HepG2 (cell line): Measurements from ENCODE around the gene CDK5R1. TPM values are rescaled to one million over a fixed set of nuclear protein-coding genes. Genes with fewer than 3 reads are reported as not detected.
A peak's percentile ranks its signal among the peaks of the same experiment; 100 is the strongest.

Experiments used
- ATAC-seq: fragments of 200-7000 bp; cut with Tn5 transposase; 3 replicates; pipeline ENCODE4 v1.9.1; 2020; ENCODE audit warnings: mild to moderate bottlenecking, moderate library complexity
- BruUV-seq: library from RNA; stranded (reverse); fragments of 400-500 nt; replicated peaks from 2 replicates; lab custom pipeline; 2021; lab: Mats Ljungman, UMichigan
- CTCF ChIA-PET: fragments of 300-600 bp; formaldehyde crosslinking; extraction: SDS; loops from one replicate; lab custom pipeline; 2021; ENCODE audit warnings: low total read pairs, inconsistent platforms, low intra/inter-chr PET ratio; lab: Yijun Ruan, JAX
- POLR2A ChIA-PET: fragments of 350-600 bp; sonication (Branson Sonifier 250); formaldehyde crosslinking; loops from one replicate; lab custom pipeline; 2020; ENCODE audit warnings: antibody characterized with exemption, inconsistent platforms; lab: Yijun Ruan, JAX
- DNase-seq: peaks from one replicate; pipeline ENCODE4 v3.0.0-alpha.2; 2015; ENCODE audit warnings: low spot score
- FAIRE-seq: peaks from 3 replicates; lab custom pipeline; 2011; peaks lifted over from hg19 to GRCh38; lab: Jason Lieb, UNC
- H2AFZ ChIP-seq: one replicate; pipeline ENCODE4 v1.6.1; 2011; ENCODE audit warnings: low read length, inconsistent platforms
- H3K27ac ChIP-seq: fragments of 300-600 bp; 3 replicates; pipeline ENCODE4 v1.8.0; 2011; ENCODE audit warnings: mixed run types, mild to moderate bottlenecking, mixed read lengths, low read length, inconsistent platforms; ENCODE audit not compliant: insufficient read depth; ENCODE audit errors: extremely low read length
- H3K27me3 ChIP-seq, 2 experiments: fragments of 200-600 bp in 1 of 2; 2 replicates in 1 of 2; 3 replicates in 1 of 2; pipeline versions ENCODE4 v1.6.0 to v1.8.0; 2011; ENCODE audit warnings: low read length in 2 of 2, mild to moderate bottlenecking in 2 of 2, moderate library complexity in 2 of 2, inconsistent platforms in 1 of 2; ENCODE audit not compliant: insufficient read depth in 2 of 2, control insufficient read depth in 1 of 2
- H3K36me3 ChIP-seq, 2 experiments: fragments of 200-600 bp in 1 of 2; replicated peaks in 1 of 2; 2 replicates in 1 of 2; 3 replicates in 1 of 2; pipeline versions ENCODE4 v1.5.1 to v1.8.0; 2011; ENCODE audit warnings: low read length in 2 of 2, inconsistent platforms in 1 of 2; ENCODE audit not compliant: insufficient read depth in 2 of 2, control insufficient read depth in 1 of 2
- H3K4me1 ChIP-seq: 2 replicates; pipeline ENCODE4 v1.5.1; 2012; ENCODE audit warnings: low read length, inconsistent platforms; ENCODE audit not compliant: insufficient read depth
- H3K4me2 ChIP-seq: 2 replicates; pipeline ENCODE4 v1.6.0; 2011; ENCODE audit warnings: low read depth, low read length, inconsistent platforms
- H3K4me3 ChIP-seq, 3 experiments: fragments of 200-600 bp in 1 of 3; sonication (generic), shearing (Covaris generic) in 1 of 3; replicated peaks in 1 of 3; 2 replicates each; pipeline ENCODE4 v1.5.1; 2011 to 2016; ENCODE audit warnings: low read length in 3 of 3, inconsistent platforms in 2 of 3, low read depth in 2 of 3, mild to moderate bottlenecking in 2 of 3, control low read depth in 1 of 3, mixed read lengths in 1 of 3; ENCODE audit not compliant: insufficient read depth in 1 of 3
- H3K79me2 ChIP-seq: one replicate; pipeline ENCODE4 v1.6.1; 2011; ENCODE audit warnings: low read length, inconsistent platforms; ENCODE audit not compliant: insufficient read depth
- H3K9ac ChIP-seq: 2 replicates; pipeline ENCODE4 v1.6.0; 2011; ENCODE audit warnings: mild to moderate bottlenecking, low read depth, low read length, inconsistent platforms; ENCODE audit not compliant: insufficient read depth
- H3K9me3 ChIP-seq: 2 replicates; pipeline ENCODE4 v1.5.1; 2012; ENCODE audit warnings: mild to moderate bottlenecking, low read length
- H4K20me1 ChIP-seq: 2 replicates; pipeline ENCODE4 v1.6.0; 2011; ENCODE audit warnings: inconsistent platforms, mild to moderate bottlenecking, low read length, moderate library complexity; ENCODE audit not compliant: insufficient read depth
- BCL6 ChIP-seq: IDR thresholded peaks from 2 replicates; pipeline ENCODE4 v1.6.1; 2016; ENCODE audit warnings: missing genetic modification reagents, missing compliant biosample characterization
- HNRNPUL1 ChIP-seq: fragments of 200-400 bp; formaldehyde crosslinking; IDR thresholded peaks from 2 replicates; pipeline ENCODE4 v1.6.1; 2017; ENCODE audit warnings: low read depth, mild to moderate bottlenecking, low read length, moderate library complexity
- MAFG ChIP-seq: sonication (generic); formaldehyde crosslinking; IDR thresholded peaks from 2 replicates; pipeline ENCODE4 v1.5.1; 2020; ENCODE audit warnings: mild to moderate bottlenecking, missing genetic modification reagents
- NFKB2 ChIP-seq: sonication (generic); formaldehyde crosslinking; IDR thresholded peaks from 2 replicates; pipeline ENCODE4 v1.4.0; 2020; ENCODE audit warnings: missing genetic modification reagents, borderline replicate concordance
- RAD21 ChIP-seq: fragments of 450-650 bp; formaldehyde crosslinking; IDR thresholded peaks from 2 replicates; pipeline ENCODE4 v1.5.0; 2020; ENCODE audit warnings: mild to moderate bottlenecking
- SNAPC2 ChIP-seq: sonication (generic); formaldehyde crosslinking; IDR thresholded peaks from 2 replicates; pipeline ENCODE4 v1.8.1; 2022; ENCODE audit warnings: mild to moderate bottlenecking, missing genetic modification reagents
- SRSF4 ChIP-seq: fragments of 200-400 bp; formaldehyde crosslinking; IDR thresholded peaks from one replicate; pipeline ENCODE4 v1.6.1; 2018; ENCODE audit warnings: mild to moderate bottlenecking, low read depth, low read length, moderate library complexity; ENCODE audit not compliant: poor library complexity, severe bottlenecking
- ZC3H13 ChIP-seq: sonication (generic); formaldehyde crosslinking; IDR thresholded peaks from 2 replicates; pipeline ENCODE4 v1.8.1; 2023; ENCODE audit warnings: mild to moderate bottlenecking, missing genetic modification reagents, moderate library complexity
- ZKSCAN5 ChIP-seq: sonication (generic); formaldehyde crosslinking; IDR thresholded peaks from 2 replicates; pipeline ENCODE4 v1.5.1; 2020; ENCODE audit warnings: mild to moderate bottlenecking, missing genetic modification reagents
- ZNF678 ChIP-seq: sonication (generic); formaldehyde crosslinking; IDR thresholded peaks from 2 replicates; pipeline ENCODE4 v1.4.0; 2020; ENCODE audit warnings: mild to moderate bottlenecking, missing genetic modification reagents
- ZNF788 ChIP-seq: sonication (generic); formaldehyde crosslinking; IDR thresholded peaks from 2 replicates; pipeline ENCODE4 v1.5.0; 2020; ENCODE audit warnings: mild to moderate bottlenecking, missing genetic modification reagents, borderline replicate concordance
- WGBS: methylation state at CpG from one replicate; pipeline ENCODE4 v1.1.6; 2017; ENCODE audit warnings: low lambda C conversion rate; 5-methylcytosine and 5-hydroxymethylcytosine counted together
- in situ Hi-C: cut with HindIII; loops from 2 replicates; pipeline ENCODE4 v1.10.0; 2017; ENCODE audit warnings: low pct_unique_long_range_greater_than_20kb; ENCODE audit not compliant: extremely low pct_ligation_motif_present
- intact Hi-C: fragments of 100-400 bp; cut with micrococcal nuclease; formaldehyde crosslinking; loops from one replicate; pipeline ENCODE4 v1.10.0; 2022; ENCODE audit not compliant: unreplicated experiment
- polyA plus RNA-seq, 8 experiments: library from polyadenylated mRNA; depleted of rRNA in 3 of 8; stranded (reverse) in 7 of 8; unstranded in 1 of 8; fragments of >200 nt; fragmentation: Illumina TruSeq in 4 of 8; extraction: Trizol in 4 of 8; gene quantifications; 2 replicates each; pipeline versions ENCODE4 v1.2.1 to v1.2.3, GENCODE V29; 2011 to 2016; ENCODE audit warnings: low read depth in 4 of 8, missing spikeins in 1 of 8, mixed read lengths in 1 of 8; ENCODE audit not compliant: insufficient read depth in 1 of 8
- total RNA-seq, 5 experiments: library from RNA; depleted of rRNA; stranded (reverse); fragments of >200 nt; fragmentation: Illumina TruSeq; extraction: Trizol; gene quantifications; 2 replicates each; pipeline ENCODE4 v1.2.3, GENCODE V29; 2016; ENCODE audit warnings: low read depth in 1 of 5
- TF ChIP-seq, protein P1 (sequence below): IDR thresholded peaks from 2 replicates; pipeline ENCODE4 v1.6.1; 2016; ENCODE audit warnings: low read depth
- TF ChIP-seq, protein P2 (sequence below): sonication (generic); formaldehyde crosslinking; IDR thresholded peaks from 2 replicates; pipeline ENCODE4 v1.5.0; 2020; ENCODE audit warnings: mild to moderate bottlenecking, missing genetic modification reagents, borderline replicate concordance
- TF ChIP-seq, protein P3 (sequence below): sonication (generic); formaldehyde crosslinking; IDR thresholded peaks from 2 replicates; pipeline ENCODE4 v1.4.0; 2020; ENCODE audit warnings: missing genetic modification reagents

The CDK5R1 gene
- total and polyA plus RNA-seq, 2 of the 13 experiments (the other 11 are each of a cell fraction or from before 2014, with no cell fraction given), result 1.1 to 3.9 TPM

GRCh38 chr17:32444301-32445073 is 42.3 kb upstream of the CDK5R1 start, which contains the start of gene PSMD11:
Gene PSMD11 (plus strand): TSS chr17:32444510. CDS start chr17:32444524, 14 bp downstream.
- ChIA-PET CTCF (interaction anchor here (1.5 kb wide), 1 partner anchor 17 kb away, joined by 4 read pairs; no protein-coding TSS in a partner anchor), POLR2A (interaction anchor here (0.8 to 1.7 kb wide), 9 partner anchors 9 to 104 kb away, joined by 3 to 13 read pairs (median 4); partner anchors contain the start of gene CDK5R1)
- WGBS, result 0% methylated on average over 1 of the region's 74 CpGs
- no peaks in the 10 kb centered on the region for H3K9me3 ChIP-seq
- H3K27me3 ChIP-seq, result no peaks in the 10 kb centered on the region
- peak within 1 kb of the TSS; percentile 81 to 97 (median 88) for H3K4me3 ChIP-seq
- intact Hi-C loops (no loop called here), in situ Hi-C loops (no loop called here)
- peaks cover 2 to 13% of the 10 kb centered on the region in 2 experiments; a peak in 4 of 5 replicates for H3K36me3 ChIP-seq
- H3K4me1 ChIP-seq, result peaks cover 58% of the 10 kb centered on the region
- peaks cover 15% of the 10 kb centered on the region for H4K20me1 ChIP-seq
- peak within 1 kb of the TSS; percentile 80 for H3K27ac ChIP-seq
- peak within 1 kb of the TSS; percentile 91 for H3K9ac ChIP-seq
- peak; percentile 92 for DNase-seq
- peak within 1 kb of the TSS; percentile 29 for H2AFZ ChIP-seq
- ATAC-seq, result peak; percentile 97
- TSS peak; percentile 89 for BruUV-seq
- H3K79me2 ChIP-seq, result peaks cover 42% of the 10 kb centered on the region
- H3K4me2 ChIP-seq, result peak within 1 kb of the TSS; percentile 99
- peak; percentile 34 for FAIRE-seq
- TF ChIP-seq ZNF788 (CRISPR knock-in tag), result peak; percentile 78; the same call in 1 of the 2 replicates
- TF ChIP-seq MAFG (CRISPR knock-in tag), result peak; percentile 63; the same call in 1 of the 2 replicates
- no peak for TF ChIP-seq ZC3H13 (CRISPR knock-in tag)
- peak; percentile 63; the same call in 1 of the 2 replicates for TF ChIP-seq NFKB2 (CRISPR knock-in tag)
- 0 out of 2 replicates have a peak, but pooled peaks have one; percentile 63 for TF ChIP-seq ZNF678 (CRISPR knock-in tag)
- TF ChIP-seq, protein P1, sequence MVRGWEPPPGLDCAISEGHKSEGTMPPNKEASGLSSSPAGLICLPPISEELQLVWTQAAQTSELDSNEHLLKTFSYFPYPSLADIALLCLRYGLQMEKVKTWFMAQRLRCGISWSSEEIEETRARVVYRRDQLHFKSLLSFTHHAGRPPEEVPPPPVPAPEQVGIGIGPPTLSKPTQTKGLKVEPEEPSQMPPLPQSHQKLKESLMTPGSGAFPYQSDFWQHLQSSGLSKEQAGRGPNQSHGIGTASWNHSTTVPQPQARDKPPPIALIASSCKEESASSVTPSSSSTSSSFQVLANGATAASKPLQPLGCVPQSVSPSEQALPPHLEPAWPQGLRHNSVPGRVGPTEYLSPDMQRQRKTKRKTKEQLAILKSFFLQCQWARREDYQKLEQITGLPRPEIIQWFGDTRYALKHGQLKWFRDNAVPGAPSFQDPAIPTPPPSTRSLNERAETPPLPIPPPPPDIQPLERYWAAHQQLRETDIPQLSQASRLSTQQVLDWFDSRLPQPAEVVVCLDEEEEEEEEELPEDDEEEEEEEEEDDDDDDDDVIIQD (CRISPR knock-in tag), result no peak
- TF ChIP-seq, protein P2, sequence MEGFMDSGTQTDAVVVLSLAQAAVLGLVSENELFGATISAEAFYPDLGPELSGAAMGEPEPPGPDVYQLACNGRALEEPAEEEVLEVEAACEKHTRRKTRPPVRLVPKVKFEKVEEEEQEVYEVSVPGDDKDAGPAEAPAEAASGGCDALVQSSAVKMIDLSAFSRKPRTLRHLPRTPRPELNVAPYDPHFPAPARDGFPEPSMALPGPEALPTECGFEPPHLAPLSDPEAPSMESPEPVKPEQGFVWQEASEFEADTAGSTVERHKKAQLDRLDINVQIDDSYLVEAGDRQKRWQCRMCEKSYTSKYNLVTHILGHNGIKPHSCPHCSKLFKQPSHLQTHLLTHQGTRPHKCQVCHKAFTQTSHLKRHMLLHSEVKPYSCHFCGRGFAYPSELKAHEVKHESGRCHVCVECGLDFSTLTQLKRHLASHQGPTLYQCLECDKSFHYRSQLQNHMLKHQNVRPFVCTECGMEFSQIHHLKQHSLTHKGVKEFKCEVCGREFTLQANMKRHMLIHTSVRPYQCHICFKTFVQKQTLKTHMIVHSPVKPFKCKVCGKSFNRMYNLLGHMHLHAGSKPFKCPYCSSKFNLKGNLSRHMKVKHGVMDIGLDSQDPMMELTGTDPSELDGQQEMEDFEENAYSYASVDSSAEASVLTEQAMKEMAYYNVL, result peak; percentile 38; the same call in 1 of the 2 replicates
- no peak for TF ChIP-seq ZKSCAN5 (CRISPR knock-in tag)
- TF ChIP-seq RAD21 (CRISPR knock-in tag), result peak; percentile 78
- TF ChIP-seq HNRNPUL1, result 0 out of 2 replicates have a peak, but pooled peaks have one; percentile 34
- TF ChIP-seq, protein P3, sequence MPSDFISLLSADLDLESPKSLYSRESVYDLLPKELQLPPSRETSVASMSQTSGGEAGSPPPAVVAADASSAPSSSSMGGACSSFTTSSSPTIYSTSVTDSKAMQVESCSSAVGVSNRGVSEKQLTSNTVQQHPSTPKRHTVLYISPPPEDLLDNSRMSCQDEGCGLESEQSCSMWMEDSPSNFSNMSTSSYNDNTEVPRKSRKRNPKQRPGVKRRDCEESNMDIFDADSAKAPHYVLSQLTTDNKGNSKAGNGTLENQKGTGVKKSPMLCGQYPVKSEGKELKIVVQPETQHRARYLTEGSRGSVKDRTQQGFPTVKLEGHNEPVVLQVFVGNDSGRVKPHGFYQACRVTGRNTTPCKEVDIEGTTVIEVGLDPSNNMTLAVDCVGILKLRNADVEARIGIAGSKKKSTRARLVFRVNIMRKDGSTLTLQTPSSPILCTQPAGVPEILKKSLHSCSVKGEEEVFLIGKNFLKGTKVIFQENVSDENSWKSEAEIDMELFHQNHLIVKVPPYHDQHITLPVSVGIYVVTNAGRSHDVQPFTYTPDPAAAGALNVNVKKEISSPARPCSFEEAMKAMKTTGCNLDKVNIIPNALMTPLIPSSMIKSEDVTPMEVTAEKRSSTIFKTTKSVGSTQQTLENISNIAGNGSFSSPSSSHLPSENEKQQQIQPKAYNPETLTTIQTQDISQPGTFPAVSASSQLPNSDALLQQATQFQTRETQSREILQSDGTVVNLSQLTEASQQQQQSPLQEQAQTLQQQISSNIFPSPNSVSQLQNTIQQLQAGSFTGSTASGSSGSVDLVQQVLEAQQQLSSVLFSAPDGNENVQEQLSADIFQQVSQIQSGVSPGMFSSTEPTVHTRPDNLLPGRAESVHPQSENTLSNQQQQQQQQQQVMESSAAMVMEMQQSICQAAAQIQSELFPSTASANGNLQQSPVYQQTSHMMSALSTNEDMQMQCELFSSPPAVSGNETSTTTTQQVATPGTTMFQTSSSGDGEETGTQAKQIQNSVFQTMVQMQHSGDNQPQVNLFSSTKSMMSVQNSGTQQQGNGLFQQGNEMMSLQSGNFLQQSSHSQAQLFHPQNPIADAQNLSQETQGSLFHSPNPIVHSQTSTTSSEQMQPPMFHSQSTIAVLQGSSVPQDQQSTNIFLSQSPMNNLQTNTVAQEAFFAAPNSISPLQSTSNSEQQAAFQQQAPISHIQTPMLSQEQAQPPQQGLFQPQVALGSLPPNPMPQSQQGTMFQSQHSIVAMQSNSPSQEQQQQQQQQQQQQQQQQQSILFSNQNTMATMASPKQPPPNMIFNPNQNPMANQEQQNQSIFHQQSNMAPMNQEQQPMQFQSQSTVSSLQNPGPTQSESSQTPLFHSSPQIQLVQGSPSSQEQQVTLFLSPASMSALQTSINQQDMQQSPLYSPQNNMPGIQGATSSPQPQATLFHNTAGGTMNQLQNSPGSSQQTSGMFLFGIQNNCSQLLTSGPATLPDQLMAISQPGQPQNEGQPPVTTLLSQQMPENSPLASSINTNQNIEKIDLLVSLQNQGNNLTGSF, result peak; percentile 35; the same call in 1 of the 2 replicates
- 0 out of 2 replicates have a peak, but pooled peaks have one; percentile 46 for TF ChIP-seq SNAPC2 (CRISPR knock-in tag)
- no peak for TF ChIP-seq SRSF4
- peak; percentile 24; the same call in 1 of the 2 replicates for TF ChIP-seq BCL6 (CRISPR knock-in tag)
